Kidney (tissue), 14 donors: ENCODE data around the gene CCDC3. TPM values are rescaled to one million over a fixed set of nuclear protein-coding genes. Genes with fewer than 3 reads are reported as not detected.

Experiments
- DNase-seq, 5 donors: peaks; one replicate each; pipeline ENCODE4 v3.0.0-alpha.2; 2013 to 2020
- FAIRE-seq: peaks from 2 replicates; lab custom pipeline; 2012; peaks lifted over from hg19 to GRCh38; lab: Jason Lieb, UNC
- H3K27ac ChIP-seq, 2 donors: one replicate each; pipeline ENCODE4 v1.7.0; 2013; ENCODE audit warnings: low read depth in 2 of 2, low read length in 2 of 2, inconsistent platforms in 1 of 2
- H3K27me3 ChIP-seq: one replicate; pipeline ENCODE4 v1.7.1; 2013; ENCODE audit warnings: low read length, inconsistent platforms; ENCODE audit not compliant: control insufficient read depth, insufficient read depth
- H3K36me3 ChIP-seq, 3 donors: one replicate each; pipeline versions ENCODE4 v1.7.0 to v1.7.1; 2013; ENCODE audit warnings: low read length in 3 of 3, control low read depth in 1 of 3, inconsistent platforms in 1 of 3; ENCODE audit not compliant: insufficient read depth in 3 of 3, control insufficient read depth in 2 of 3
- H3K4me1 ChIP-seq, 3 donors: one replicate each; pipeline versions ENCODE4 v1.7.0 to v1.7.1; 2013; ENCODE audit warnings: low read length in 3 of 3, inconsistent platforms in 1 of 3, low read depth in 1 of 3; ENCODE audit not compliant: control insufficient read depth in 2 of 3, insufficient read depth in 2 of 3
- H3K4me3 ChIP-seq, 3 donors: one replicate each; pipeline versions ENCODE4 v1.7.0 to v1.8.1; 2013; ENCODE audit warnings: low read length in 3 of 3, control low read depth in 1 of 3, inconsistent platforms in 1 of 3
- H3K9ac ChIP-seq, 3 donors: one replicate each; pipeline versions ENCODE4 v1.7.0 to v1.7.1; 2013; ENCODE audit warnings: low read length in 3 of 3, control low read depth in 1 of 3, inconsistent platforms in 1 of 3
- H3K9me3 ChIP-seq, 3 donors: one replicate each; pipeline versions ENCODE4 v1.7.0 to v1.7.1; 2013; ENCODE audit warnings: low read length in 3 of 3, control low read depth in 1 of 3, inconsistent platforms in 1 of 3; ENCODE audit not compliant: control insufficient read depth in 2 of 3, insufficient read depth in 1 of 3
- intact Hi-C: fragments of 100-400 bp; cut with DNase I; formaldehyde crosslinking; loops from one replicate; pipeline ENCODE4 v1.11.1; 2022
- polyA plus RNA-seq: library from polyadenylated mRNA; stranded (reverse); fragments of 350-450 nt; fragmentation: Illumina TruSeq; extraction: RNeasy Lipid Tissue Mini Kit (QIAGEN cat#74804); gene quantifications from one replicate; pipeline ENCODE4 v1.2.3, GENCODE V29; 2014; ENCODE audit warnings: low read depth, low replicate concordance; ENCODE audit not compliant: insufficient read depth
- total RNA-seq: library from RNA; stranded (reverse); fragmentation: NEBNext Ultra II Directional; extraction: Animal tissue kit (Norgen Biotek cat#: 25700); gene quantifications from one replicate; pipeline ENCODE4 v1.2.1, GENCODE V29; 2021
- TF ChIP-seq, protein P1 (sequence below): IDR thresholded peaks from 3 replicates; pipeline ENCODE4 v1.5.1; 2012; ENCODE audit warnings: mild to moderate bottlenecking, moderate library complexity, borderline replicate concordance; ENCODE audit not compliant: insufficient read depth; ENCODE audit errors: extremely low read depth
- donor health status: control.
- donor health status: control.
- donor health status: control.
- donor health status: control.
- donor health status: control.
- donor health status: DM: yes; HTN: yes; CAD: no.
- donor health status: Normal renal cell carcinoma (clear cell type).

CCDC3 gene
- total and polyA plus RNA-seq, 2 donors from 2014 or later, result 9.7 to 33.5 TPM

- Histone ChIP-seq H3K4me3 (no peak overlapping the region), H3K9me3 (peaks cover 0 to 2% (median 0%) of the 10 kb centered on the region in 3 donors), H3K4me1 (no peaks in the 10 kb centered on the region), H3K36me3 (no peaks in the 10 kb centered on the region), H3K27me3 (no peaks in the 10 kb centered on the region), H3K9ac (no peak overlapping the region), H3K27ac (no peak overlapping the region)
- DNase-seq, result no peak
- intact Hi-C loops, result no loop called here
- FAIRE-seq, result no peak
- TF ChIP-seq, protein P1, sequence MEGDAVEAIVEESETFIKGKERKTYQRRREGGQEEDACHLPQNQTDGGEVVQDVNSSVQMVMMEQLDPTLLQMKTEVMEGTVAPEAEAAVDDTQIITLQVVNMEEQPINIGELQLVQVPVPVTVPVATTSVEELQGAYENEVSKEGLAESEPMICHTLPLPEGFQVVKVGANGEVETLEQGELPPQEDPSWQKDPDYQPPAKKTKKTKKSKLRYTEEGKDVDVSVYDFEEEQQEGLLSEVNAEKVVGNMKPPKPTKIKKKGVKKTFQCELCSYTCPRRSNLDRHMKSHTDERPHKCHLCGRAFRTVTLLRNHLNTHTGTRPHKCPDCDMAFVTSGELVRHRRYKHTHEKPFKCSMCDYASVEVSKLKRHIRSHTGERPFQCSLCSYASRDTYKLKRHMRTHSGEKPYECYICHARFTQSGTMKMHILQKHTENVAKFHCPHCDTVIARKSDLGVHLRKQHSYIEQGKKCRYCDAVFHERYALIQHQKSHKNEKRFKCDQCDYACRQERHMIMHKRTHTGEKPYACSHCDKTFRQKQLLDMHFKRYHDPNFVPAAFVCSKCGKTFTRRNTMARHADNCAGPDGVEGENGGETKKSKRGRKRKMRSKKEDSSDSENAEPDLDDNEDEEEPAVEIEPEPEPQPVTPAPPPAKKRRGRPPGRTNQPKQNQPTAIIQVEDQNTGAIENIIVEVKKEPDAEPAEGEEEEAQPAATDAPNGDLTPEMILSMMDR, result no peak
These were observed 4.5 kb upstream of the CCDC3 start for GRCh38 chr10:13006037-13006436.

GRCh38 chr10:13003759-13004158 lies 2.2 kb upstream of the CCDC3 start:
- H3K4me1 ChIP-seq, result no peaks in the 10 kb centered on the region
- no peaks in the 10 kb centered on the region for H3K9me3 ChIP-seq
- H3K4me3 ChIP-seq, result no peak overlapping the region
- TF ChIP-seq, protein P1, result no peak
- FAIRE-seq (no peak), DNase-seq (no peak)
- no peaks in the 10 kb centered on the region for H3K36me3 ChIP-seq
- no peaks in the 10 kb centered on the region for H3K27me3 ChIP-seq
- H3K27ac ChIP-seq, result no peak overlapping the region
- intact Hi-C loops, result no loop called here
- H3K9ac ChIP-seq, result no peak overlapping the region

GRCh38 chr10:13003004-13003403 lies 1.5 kb upstream of the CCDC3 start:
- H3K4me3 ChIP-seq, result no peak overlapping the region
- TF ChIP-seq, protein P1, result no peak
- no peaks in the 10 kb centered on the region for H3K36me3 ChIP-seq
- FAIRE-seq, result no peak
- no peak overlapping the region for H3K27ac ChIP-seq
- H3K4me1 ChIP-seq, result no peaks in the 10 kb centered on the region
- no peak overlapping the region for H3K9ac ChIP-seq
- intact Hi-C loops, result no loop called here
- no peaks in the 10 kb centered on the region for H3K27me3 ChIP-seq
- no peaks in the 10 kb centered on the region for H3K9me3 ChIP-seq
- DNase-seq, result no peak

- TF ChIP-seq, protein P1, result no peak
- H3K4me1 ChIP-seq, result no peaks in the 10 kb centered on the region
- no peak for DNase-seq
- intact Hi-C loops, result no loop called here
- no peaks in the 10 kb centered on the region for H3K36me3 ChIP-seq
- no peak overlapping the region for H3K27ac ChIP-seq
- no peak for FAIRE-seq
- no peak overlapping the region for H3K9ac ChIP-seq
- H3K9me3 ChIP-seq, result no peaks in the 10 kb centered on the region
- H3K27me3 ChIP-seq, result no peaks in the 10 kb centered on the region
- H3K4me3 ChIP-seq, result peak overlapping the region in 1 of 3 donors; percentile 17
These were observed 337 bp upstream of the CCDC3 start for GRCh38 chr10:13001887-13002212.
